H4 (cell line): ENCODE data around the gene HID1. TPM values are rescaled to one million over a fixed set of nuclear protein-coding genes. Genes with fewer than 3 reads are reported as not detected.
A peak's percentile ranks its signal among the peaks of the same experiment; 100 is the strongest.
"Not testable (repeated sequence)": the region's sequence is repeated elsewhere in the genome, so short reads cannot be mapped to it uniquely, and the experiment has no call there.

Experiments
- DNase-seq: peaks from one replicate; pipeline ENCODE4 v3.0.0-alpha.2; 2015; ENCODE audit warnings: low spot score
- total RNA-seq: library from RNA; depleted of rRNA; stranded (reverse); fragments of >200 nt; shearing (Covaris generic); gene quantifications from 2 replicates; pipeline ENCODE4 v1.2.3, GENCODE V29; 2014

The HID1 gene
- total RNA-seq, 1 experiment from 2014 or later = 0.15 TPM

DNA sequence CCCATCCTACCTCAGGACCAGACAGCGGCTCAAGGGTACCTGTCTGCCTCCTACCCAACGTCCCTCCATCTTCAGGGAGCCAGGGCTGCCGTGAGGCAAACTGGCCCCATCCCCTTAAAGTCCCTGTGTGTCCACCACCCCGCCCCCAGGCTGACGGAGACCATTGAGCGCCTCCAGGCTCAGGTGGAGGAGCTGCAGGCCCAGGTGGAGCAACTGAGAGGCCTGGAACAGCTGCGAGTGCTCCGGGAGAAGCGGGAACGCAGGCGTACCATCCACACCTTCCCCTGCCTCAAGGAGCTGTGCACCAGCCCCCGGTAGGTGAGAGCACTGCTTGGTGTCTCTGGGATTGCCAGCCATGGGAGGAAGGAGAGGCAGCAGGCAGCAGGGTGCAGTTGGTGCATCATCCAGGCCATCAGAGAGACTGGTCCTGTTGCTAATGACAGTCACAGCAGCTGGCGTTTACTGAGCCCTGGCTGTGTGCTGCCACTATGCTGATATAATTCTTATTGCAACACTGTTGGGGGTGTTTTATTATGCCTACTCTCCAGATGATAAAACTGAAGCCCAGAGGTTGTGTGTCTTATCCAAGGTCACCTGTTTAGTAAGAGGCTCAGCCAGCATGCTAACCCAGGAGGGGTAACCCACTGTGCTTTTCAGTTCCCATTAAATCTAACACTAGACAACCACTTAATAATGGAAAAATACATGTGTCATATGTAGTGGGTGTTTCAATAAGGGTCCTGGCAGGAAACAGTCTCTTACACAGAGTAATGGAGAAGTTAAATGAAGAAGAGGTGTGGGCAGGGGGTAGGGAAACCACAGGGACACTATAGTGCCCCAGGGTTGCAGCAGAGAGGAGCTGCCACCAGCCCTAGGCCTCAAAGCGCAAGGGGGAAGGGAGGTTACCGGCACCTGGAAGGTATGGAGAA is 29.6 kb upstream of the HID1 start:
- no peak for DNase-seq

DNA sequence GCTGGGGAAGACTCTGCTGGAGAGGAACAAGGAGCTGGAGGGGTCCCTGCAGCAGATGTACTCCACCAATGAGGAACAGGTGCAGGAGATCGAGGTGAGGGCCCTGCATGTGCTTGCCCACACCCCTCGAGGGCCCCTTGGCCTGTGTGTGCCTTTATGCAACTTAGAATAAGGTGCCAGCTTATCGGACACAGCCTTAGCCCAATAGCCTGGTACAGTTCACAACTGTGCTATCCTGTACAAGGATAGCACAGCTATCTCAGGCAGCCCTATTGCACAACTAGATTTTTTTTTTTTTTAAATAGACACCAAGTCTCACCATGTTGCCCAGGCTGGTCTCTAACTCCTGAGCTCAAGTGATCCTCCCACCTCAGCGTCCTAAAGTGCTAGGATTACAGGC is 27.0 kb upstream of the HID1 start:
- no peak for DNase-seq

DNA sequence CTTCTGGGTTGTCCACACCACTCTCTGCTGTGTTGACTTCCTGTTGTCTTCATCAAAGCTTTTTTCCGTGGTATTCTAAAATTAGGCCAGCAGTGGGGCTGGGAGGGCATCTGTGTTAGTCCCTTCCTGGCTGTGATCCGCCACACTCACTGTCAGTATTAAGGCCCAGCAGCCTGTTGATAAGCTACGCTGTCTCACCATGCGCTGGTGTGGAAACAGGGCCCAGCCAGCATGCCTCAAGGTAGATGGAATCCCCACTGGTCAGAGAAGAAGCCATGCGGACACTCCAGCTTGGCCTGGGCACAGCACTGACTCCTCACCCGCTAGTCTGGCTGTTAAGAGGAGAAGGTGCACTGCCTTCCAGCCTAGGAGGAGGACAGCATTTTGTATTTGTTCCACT is 26.2 kb upstream of the HID1 start:
- DNase-seq = no peak

DNA sequence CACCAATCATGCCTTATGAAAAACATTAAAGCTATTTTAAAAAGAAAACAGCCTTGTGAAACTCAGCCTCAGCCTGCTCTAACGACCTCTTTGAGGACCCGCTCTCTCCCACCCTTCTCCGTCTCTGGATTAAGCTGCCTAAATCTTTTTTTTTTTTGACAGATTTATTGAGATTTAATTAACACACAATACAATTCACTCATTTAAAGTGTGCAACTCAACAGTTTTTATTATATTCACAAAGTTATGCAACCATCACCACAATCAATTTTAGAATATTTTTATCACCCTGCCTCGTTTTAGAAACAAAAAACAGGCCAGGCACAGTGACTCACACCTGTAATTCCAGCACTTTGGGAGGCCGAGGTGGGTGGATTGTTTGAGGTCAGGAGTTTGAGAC is 23.3 kb upstream of the HID1 start:
- no peak for DNase-seq

DNA sequence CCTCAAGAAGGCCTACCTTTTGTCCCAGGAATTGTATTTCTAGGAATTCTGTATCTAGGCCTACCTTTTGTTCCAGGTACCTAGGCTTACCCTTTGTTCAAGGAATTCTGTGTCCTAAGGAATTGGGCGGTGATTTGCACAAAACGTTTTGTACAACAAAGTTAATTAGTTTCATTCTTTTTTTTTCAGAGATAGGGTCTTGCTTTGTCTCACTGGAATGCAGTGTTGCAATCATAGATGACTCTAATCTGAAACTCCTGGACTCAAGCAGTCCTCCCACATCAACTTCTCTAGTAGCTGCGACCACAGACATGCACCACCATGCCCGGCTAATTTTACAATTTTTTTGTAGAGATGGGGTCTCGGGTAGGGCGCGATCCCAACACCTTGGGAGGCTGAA is 21.9 kb upstream of the HID1 start:
- DNase-seq = no peak

DNA sequence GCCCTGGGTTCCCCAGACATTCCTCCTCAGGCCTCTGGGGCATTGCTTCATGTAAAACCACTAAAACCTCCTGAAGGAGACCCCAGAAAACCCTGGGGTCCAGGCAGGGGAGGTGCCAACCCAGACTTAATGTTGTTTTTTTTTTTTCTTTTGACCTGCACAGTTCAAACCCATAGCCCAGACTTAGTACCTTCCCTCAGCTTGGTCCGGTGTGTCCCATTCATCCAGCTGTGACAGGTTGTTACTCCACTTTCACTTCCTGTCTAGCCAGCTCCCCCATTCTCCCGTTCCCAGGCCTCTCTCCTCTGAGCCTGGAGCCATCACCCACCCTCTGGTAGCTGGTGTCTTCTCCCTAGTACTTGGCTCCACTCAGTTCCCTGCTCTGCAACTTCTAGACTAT is 19.7 kb upstream of the HID1 start:
- DNase-seq = no peak

DNA sequence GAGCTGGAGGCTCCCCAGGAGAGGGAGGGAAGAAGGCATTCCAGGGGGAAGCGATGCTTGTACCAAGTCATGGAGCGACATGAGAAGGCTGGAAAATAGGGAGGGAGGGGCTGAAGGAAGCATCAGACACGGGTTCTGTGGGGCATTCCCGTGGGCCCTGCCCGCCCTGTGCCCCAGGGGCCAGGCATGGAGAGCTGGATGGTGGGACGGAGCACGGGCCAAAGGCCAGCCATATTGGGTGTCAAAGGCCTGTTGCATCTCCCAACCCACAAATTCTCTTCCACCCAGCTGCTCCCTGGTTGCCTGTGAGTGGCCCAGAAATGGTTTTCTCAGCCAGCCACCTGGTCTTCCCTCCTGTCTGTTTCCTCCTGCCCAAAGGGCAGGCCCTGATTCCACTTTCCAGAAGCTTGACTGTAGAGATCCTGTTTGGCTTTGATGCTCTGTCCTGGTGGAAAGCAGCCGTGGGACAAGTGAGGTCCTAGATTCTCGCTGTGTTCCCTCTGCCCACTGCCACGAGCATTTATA is 18.1 kb upstream of the HID1 start:
- DNase-seq = no peak

DNA sequence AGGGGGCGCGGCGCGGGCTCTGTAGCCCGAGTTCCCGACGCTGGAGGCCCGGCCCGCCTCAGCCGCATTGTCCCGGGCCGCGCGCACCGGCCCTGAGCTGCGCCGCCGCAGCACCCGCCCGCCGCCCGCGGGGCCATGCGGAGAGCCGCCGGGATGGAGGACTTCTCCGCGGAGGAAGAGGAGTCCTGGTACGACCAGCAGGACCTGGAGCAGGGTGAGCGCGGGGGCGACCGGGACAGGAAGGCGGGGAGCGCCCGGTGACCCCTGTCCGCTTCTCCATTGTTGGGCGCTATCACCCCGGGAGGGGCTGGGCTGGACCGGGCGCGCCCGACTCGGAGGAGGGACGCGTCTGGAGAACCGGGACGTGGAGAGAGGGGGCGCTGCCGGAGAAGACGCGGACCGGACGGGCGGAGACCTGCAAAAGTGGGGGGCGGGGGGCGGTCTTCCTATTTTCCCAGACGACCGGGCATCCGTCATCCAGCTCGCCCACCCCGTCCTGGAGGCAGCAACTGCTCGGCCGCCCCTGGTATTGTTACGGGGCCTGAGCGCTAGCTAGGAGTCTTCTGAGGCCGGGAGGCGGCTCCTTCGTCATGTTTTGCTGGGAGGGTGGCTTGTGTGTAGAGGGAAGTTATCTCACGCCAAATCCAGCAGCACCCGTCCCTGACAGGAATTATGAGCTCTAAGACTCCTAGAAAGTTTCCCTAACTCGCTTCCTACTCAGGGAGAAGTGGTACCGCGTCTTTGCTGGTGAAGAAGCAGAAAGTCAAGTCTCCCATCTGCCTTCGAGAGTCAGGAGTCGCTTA is 15.6 kb upstream of the HID1 start:
- DNase-seq = peak; percentile 60

DNA sequence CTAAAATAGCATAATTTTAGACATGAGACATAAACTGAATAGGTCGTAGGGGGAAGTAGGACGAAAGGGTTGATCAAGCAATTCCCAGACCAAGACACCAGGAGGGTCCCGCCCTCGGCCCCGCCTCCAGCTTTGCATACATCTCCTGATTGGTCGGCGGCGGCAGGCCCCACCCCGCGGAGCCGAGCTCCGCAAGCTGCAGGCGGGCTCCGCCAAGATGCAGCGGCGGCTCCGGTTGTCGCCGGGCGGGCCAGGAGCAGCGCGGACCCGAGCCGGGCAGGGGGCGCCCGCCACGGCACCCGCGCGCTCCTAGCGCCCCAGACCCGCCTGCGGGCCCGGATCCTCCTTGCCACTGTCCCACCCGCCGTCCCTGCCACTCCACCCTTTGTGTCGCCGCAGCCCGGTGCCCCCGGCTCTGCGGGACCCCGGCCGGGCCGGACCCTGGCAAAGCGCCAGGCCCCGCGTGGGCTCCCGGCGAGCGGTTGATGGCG is 14.9 kb upstream of the HID1 start, which contains the start of gene CDR2L:
TSS of gene CDR2L (plus strand) at position 215 of the 491 bp plus-strand sequence. CDS start 412 bp downstream, outside the sequence.
- peak; percentile 87 for DNase-seq

DNA sequence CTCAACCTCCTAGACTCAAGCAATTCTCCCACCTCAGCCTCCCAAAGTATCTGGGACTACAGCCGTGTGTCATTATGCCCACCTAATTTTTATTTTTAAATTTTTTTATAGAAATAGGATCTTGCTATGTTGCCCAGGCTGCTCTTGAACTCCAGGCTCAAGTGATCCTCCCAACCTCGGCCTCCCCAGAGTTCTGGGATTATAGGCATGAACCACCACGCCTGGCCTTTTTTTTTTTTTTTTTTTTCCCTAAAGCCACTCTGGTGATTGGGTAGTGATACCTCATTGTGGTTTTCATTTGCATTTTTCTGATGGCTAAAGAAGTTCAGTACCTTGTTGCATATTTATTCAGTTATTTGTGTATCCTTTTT is 13.6 kb upstream of the HID1 start:
- DNase-seq = no peak

DNA sequence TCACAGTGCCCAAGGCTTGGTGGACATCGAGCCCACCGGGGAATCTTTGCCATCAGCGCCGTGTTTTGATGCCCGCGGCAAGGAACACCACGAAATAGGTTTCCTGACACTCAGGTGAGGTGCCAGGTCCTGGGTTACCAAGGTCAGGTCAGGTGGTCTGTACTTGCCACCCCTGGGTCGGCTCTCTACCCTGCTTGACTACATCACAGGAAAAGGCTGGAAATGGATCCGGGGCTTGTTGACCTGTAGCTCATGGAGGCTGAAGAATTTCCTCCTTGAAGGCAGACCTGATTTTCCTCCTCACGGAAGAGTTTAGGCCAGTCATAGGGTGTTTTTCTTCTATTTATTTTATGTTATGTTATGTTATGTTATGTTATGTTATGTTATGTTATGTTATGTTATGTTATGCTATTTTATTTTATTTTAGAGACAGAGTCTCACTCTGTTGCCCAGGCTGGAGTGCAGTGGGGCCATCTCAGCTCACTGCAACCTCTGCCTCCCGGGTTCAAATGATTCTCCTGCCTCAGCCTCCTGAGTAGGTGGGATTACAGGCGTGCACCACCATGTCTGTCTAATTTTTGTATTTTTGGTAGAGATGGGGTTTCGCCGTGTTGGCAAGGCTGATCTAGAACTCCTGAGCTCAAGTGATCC is 10.2 kb upstream of the HID1 start:
- not testable (repeated sequence) for DNase-seq

DNA sequence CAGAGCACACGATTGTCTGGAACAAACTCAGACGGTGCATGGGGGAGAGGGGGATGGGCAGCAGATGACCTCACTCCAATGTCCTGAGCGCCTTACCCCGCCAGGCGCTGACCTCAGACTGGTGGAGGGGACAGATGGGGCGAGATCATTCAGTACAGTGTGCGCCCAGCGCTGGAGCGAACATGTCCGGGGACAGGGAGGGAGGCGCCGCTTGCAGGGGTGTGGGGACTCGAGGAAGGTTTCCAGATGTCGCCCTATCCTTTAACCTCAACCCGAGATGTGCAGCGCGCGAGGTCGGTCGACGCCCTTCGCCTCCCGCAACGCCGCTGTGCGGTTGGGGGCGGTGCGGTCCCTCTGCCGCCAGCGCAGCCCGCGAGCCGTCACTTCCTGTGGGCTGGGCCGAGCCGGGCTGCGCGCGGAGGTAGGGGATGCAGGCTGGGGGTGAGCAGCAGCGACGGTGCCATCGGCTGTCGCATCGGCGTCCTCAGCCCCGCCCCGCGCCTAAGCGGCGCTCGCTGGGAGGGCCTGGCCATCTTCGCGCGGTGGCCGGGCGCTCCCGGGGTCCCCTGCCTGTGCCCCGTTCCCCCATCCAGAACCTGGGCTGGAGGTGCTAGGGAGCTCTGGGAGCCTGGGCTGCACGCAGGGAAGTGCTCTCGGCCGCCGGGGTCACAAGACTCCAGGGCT is 9.6 kb upstream of the HID1 start:
- peak; percentile 74 for DNase-seq

DNA sequence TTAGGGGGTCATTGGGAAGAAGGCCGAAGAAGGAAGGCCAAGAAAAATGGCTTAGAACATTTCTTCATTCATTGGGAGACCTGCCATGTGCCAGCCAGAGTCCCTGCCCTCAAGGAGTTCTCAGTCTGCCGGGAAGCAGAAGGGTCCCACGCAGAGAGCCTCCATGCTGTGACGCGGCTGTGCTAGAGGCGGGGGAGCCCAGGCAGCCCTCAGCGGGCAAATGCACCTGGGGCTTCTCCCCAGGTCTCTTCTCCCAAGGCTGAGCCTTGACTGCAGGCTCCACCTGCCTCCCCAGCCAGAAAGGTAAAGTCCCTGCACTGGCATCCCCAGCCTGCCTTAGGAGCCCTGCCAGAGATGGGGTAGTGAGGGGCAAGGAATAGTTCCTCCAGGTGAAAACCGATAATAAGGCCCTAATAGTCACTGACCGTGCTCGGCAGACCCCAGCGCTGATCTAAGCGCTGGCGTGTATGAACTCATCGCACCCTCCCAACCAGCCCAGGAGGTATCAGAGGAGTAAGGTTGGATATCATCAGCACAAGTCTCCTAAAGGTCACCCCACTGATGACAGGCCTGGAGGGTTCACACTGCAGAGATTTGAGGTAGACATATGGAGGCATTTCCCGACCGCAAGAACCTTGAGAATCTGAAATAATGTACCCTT is 8.9 kb upstream of the HID1 start:
- DNase-seq = no peak

DNA sequence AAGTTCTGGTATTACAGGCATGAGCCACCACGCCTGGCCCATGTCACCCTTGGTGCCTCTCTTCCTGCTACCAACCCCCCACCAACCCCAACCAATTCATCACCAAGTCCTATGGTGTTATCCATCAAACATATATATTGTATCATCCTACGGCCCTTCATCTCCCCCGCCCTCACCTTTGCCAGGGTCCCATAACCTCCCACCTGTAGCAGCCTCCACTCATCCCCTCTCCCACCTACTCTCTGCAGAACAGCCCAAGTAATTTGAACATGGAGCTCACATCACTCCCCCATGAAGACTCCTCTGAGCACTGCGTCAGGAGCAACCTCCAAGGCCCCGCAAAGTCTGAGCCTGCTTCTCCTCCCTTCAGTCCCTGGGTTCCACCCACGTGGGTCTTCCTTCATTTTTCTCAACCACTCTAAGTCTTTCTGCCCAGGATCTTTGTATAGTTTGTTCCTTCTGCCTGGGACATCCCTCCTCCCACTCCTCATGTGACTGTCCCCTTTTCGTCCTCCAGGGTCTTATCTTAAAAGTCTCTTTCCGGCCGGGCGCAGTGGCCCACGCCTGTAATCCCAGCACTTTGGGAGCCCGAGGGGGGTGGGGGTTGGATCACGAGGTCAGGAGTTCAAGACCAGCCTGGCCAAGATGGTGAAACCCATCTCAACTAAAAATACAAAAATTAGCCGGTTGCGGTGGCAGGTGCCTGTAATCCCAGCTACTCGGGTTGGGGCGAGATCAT is 7.0 kb upstream of the HID1 start:
- no peak for DNase-seq

DNA sequence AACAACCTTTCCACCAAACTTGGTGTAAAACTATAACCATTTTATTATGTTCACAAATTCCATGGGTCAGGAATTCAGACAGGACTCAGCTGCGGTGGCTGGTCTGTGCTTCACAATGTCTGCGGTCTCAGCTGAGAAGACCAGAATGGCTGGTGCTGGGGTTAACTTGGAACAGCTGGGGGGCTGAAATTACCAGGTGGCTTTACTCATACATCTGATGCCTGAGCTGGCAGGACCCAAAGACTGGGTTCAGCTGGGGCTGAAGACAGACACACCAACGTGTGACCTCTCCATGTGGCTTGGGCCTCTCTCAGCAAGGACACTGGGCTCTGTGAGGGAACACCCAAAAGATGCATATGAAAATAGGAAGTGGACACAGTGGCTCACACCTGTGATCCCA is 5.7 kb upstream of the HID1 start:
- no peak for DNase-seq

DNA sequence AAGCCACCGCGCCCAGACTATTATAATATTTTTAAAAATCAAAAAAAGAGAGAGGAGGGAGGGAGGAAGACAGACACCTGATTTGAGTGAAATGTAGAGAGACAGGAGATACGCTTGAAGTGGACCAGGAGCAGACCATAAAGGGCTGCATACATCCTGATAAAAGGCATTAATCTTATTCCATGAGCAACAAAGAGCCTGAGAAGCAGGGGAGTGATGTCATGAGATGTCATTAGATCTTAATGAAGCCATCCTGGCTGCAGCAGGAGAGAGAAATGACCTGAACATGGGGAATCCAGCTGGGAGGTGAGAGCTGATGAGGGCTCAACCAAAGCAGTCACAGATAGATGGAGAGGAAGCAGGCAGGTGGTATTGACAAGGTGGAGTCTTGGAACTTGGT is 5.2 kb upstream of the HID1 start:
- DNase-seq = no peak

DNA sequence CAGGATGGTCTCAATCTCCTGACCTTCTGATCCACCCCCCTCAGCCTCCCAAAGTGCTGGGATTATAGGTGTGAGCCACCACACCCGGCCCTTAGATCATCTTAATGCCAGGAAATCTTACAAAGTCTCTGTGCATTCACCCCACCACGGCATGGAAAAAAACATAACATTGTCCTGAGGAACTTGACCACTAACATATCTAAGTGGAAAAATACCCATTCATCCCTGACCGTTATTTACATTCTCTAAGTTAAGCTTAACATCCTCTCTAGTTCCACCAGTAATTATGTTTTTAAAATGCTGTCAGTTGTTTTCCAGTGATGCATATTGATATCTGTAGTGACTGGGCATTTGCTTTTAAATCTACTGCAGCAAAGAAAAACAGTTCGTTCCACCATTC is 3.4 kb upstream of the HID1 start:
- DNase-seq = no peak

DNA sequence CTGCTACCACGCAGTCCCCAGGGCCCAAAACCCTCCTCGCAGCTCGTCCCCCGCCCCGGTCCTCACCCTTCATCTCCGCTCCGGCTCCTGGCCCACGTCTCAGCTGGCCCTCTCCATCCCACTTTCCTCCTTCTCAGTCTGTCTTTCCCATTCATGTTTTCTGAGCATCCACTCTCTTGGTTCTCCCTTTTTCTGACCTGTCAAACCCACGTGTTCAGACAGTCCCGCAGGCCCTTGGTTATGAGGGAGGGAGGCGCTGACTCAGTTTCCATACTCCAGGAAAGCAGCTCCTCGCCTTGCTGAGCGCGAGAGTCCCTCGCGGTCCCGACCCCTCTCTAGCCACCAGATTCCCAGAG is 392 bp upstream of the HID1 start:
- no peak for DNase-seq

DNA sequence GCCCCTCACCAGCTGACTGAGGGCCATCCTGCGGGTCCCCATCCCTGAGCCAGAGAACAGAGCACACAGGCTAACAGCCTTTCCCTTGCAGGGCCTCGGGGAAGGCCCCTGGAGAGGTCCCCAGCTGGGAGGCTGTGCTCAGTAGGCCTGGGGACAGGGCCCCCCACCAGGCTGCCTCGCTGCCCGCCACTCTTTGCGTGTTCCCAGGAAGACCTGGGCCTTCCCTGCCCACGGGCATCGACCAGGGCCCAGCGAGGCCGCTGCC is 785 bp downstream of the HID1 start:
- no peak for DNase-seq

DNA sequence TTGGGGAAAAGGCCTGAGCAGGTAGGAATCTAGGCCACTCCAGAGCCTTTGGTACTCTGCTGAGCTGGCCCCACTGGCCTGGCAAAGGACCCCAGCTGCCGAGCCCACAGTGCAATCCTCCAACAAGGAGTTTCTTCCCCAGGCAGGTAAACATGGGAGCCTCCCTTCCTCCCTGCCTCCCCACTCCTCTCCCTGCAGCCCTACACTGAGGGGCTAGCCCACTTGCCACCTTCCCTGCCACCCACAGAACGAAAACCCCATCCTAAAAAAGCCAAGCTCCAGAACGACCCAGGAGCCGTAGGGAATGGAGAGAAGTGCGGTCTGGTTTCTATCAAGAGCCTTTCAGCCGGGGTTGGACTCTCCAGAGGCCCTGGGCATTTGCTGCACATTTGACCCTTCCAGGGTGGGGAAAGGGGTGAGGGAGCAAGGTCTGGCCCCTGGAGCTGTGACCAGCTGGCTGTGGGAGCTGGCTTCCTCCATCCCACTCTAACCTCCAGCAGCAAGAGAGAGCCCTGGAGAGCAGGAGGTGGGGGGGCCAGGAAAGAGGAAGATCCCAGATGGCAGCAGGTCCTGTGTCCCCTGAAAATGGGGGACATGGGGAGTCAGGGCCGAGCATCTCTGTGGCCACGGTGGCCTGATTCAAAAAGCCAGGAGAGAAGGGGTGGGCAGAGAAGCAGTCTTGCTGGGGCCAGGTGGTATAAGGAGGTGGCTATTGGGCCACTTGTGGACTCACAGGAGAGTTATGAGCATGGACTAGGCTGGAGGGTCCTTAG is 1.3 kb downstream of the HID1 start:
- DNase-seq = no peak
